NCI-H345 (cell line): ENCODE results near the gene GBX2.

ENCODE experiments used
- DNase-seq: peaks from one replicate; lab custom pipeline; 2025; lab: John Stamatoyannopoulos, UW

GBX2 gene

DNA sequence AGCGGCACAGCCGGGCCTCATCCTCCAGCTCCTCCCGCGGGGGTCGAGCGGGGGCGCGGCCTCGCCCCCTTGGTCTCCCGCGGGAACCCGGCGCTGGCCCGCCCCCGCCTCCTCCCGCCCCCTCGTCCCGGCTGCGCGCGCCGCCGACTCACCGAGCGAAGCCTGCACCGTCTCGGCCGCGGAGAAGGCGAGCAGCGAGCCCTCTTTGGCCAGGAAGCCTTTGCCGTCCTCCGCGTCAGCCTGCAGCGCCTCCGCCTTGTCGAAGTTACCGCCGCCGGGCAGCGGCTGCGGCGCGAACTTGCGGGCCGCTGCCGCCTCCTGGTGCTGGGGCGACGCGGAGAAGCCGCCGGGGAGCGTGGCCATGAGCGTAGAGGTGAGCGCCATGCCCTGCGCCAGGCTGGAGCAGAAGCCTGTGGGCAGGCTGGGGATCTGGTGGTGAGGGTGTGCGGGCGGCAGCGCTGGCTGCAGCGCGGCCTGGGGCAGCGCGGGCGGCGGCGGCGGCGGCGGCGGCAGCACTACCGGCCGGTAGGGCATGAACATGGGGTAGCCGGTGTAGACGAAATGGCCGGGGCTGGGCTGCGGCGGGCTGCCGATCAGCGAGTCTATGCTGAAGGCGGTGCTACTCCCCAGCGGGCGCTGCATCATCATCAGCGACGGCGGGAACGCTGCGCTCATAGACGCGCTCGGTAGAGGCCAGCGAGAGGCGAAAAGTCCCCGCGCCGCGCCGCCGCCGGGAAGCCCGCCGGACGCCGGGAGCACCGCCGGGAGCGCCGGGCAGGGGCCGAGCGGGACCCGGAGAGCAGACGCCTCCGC, 683 bp downstream of the GBX2 start:
- peak; percentile 59 for DNase-seq

DNA sequence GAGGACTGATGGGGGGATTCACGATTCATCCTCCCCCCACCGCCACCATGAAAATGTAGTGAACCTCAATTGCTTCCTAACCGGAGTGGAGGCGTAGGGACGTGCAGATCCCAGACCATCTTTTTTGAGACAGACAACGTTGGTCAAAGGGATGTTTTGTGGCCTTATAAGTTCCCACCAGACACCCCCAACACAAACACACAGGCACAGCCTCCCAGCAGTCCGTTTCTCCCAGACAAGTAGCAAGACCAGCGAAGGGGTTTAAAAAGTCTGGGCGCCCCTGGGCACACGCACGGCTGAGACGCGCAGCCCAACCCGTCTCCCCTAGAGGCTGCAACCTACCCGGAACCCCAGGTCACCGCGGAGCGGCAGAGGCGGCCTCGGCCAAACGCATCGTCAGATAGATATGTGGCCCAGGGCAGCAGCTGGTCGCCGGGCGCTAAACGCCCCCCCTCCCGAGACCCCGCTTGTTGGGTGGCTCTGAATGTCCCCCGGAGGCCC, 1.3 kb downstream of the GBX2 start:
- no peak for DNase-seq

DNA sequence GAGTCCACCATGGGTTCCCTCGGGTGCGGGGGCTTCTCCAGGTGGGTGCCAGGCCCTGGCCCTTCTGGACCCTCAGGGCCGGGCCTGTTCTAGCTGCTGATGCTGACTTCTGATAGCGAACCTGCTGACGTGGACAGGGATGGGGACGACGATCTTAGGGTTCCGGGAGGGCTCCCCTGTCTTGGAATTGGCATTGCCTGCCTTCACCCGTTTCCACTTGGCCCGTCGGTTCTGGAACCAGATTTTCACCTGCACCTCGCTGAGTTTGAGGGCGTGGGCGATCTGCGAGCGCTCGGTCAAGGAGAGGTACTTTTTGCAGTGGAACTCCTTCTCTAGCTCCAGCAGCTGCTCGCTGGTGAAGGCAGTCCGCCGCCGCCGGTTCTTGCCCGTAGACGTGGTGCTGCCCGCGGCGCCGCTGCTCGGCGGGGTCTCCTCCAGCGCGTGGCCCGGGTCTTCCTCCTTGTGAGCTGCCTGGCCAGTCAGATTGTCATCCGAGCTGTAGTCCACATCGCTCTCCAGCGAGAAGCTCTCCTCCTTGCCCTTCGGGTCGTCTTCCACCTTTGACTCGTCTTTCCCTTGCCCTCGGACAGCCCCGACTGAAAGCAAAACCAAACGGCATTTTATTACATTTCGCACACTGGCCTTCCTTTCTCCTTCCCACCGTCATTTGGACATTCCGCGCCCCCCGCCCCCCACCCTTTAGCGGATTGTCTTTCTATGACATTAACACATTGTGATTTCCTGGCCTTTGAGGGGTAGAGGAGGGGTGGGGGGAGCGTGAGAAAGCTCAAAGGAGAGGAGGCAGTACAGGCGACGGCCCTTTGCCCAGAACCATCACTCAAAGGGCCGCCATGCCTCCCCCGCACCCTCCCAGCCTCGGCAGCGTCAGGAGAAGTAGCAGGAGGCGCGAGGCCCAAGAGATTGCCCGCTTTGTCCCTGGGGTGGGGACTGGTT, 2.1 kb downstream of the GBX2 start:
- no peak for DNase-seq

DNA sequence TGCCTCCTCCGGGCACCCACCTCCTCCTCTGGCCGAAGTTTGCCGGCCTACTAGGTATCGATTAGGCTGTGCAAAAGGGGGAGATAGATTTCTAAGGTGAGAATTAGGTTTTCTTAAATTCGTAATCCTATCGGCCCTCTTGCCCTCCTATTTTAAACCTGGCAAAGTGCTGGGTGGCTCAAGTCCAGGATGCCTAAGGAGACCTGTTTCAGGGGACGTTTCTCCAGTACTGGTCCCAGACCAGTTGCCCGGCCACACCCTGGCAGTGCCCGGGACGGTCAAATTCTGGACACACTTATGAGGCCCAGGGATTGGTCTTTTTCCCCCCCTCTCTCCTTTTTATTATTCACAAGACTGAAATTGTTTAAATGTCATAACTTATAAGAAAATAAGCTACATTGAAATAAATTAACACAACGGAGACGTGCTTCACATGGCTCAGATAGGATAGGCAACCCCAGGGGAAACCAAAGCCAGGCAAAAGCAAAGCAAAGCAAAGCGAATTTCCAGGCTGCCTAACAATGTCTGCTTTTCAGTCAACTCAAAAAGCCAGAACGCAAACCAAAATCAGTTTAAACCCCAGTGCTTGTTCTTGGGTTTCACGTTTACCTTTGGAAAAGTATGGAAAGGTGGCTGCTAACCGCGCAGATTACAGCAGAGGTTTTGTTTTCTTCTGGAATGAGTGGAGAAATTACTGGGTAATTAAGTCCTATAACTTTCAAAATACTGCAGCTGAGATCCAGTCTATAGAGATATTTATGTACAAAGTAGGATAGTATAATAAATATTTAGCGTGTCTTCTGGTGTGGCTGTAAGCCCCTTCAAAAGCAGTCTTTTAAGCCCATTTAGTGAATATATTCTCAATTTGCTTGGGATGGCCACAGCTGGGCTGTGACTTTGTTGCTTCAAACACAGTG, 3.0 kb downstream of the GBX2 start:
- DNase-seq, result no peak

DNA sequence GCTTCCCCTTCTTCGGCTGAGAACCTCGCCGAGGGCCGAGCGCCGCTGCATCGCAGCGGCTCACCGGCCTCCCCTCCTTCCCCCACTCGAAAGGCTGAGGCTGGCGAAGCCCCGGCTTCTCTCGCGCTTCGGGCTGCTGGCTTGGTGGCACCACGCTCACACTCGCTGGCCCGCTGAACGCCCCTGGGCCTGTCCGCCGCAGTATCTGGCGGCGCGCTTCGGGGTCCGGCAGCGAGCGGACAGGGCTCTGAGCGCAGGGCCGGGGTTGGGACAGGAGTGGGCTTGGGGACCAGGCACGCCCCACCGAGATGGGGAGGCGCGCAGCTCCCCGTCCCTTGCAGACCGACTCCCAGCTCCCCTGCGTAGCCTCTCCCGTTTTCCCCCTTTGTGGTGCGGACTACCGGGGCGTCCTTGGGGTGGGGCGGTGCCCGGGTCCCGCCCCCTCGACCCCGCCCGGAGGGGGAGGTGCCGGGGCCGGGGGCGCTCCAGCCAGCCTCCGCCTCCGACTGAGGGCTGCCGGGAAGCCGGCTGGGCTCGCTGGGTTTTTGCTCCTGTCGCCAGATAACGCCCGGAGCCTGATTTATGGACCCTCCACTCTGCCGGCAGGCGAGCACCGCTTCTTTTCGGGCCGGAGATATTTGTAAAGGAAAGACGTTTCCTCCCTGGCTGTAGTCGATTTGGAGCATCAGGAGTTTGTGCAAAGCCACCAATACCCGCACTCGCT, 3.8 kb downstream of the GBX2 start:
- DNase-seq, result no peak

DNA sequence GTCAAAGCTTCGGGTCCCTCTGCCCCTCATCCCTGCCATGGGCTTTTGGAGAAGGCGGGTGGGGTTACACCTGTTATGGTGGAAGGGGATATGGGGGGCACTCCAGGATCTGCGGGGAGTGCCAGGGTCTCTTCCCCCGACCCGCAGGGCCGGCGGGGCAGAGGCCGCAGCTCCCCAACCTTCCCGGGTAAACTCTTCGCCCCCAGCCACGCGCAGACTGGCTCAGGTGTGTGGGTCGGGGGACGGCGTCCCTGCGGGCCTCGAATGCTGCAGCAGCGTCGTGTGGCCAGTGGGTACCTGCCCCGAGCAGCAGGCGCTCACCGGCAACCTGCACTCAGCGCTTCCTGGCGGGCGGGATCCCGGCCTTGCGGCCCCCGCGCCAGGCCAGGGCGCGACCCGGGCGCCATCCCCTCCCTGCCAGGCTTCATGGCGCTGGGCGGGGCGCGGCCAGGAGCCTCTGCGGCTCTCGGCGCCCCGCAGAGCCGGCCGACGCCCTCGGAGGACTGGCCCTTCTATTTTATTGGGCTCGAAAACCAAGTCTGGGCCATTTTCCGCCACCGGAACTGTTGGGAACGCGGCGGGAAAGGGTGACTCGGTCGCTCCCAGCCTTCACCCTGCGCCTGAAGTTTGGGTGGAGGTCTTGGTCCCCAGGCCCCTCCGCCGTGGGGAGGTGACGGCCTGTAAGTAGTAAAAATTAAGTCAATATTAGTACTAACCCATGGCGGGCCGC, 4.5 kb downstream of the GBX2 start:
- no peak for DNase-seq

DNA sequence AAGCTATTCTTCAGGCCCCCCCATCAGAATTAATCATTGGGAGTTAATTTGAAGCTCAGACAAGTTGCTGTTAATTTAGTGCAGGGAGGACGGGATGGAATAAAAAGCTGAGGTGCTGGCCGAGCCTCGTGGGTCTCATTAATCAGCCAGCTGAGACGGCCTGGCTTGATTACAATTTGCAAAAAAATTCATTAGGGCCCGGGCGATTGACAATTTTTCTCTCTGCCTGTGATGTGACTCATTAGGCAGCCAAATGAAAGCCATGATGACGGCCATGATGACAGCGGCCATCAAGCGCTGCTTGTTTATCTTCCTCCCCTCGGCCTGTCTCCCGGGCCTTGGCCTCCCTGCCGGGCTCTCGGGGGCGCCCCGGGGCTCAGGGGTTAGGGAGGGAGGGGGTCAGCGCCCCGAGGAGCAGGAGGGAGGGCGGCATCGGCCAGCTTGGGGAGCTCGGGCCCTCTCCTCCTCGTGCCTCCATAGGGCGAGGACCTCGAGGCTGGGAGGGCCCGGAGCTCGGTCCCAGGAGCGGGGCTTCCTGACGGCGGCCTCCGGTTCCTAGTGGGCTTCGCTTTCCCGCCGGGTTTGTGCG, 5.2 kb downstream of the GBX2 start:
- no peak for DNase-seq

DNA sequence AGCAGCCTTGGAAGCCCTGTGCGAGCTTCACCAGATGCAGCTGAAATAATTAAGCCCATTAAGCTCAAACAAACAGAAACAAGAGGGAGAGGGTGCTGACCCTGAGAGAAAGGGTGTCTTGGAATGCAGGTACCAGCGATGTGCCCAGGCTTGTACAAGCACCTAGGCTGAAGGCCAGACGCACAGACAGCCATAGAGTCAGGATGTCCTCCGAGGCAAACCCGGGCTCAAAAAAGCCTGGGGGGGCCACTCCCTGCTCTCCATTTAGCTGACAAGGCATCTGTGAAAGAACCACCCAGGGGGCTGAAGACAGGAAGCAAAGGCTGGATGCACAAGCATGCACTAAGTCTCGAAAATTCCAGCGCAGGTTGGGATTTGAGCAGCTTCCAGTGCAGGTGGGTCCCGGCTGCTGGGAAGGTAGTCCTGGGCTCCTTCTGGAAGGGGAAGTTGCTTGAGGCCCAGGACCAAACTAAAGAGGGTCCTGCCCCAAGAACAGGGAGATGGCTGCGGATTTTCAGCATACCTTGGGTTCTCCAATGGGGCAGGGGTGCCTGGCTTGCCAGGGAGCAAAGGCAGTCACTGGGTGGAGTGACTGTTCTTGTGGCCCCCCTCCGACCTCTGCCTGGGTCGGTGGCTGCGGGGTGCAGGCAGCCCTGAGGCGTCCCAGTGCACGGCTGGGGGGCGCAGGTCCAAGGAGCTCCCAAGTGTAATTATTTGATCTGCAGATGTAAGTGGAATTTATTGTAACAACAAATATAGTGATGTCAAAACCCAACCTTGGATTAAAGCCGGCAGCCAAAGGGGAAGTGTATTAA, 5.9 kb downstream of the GBX2 start:
- DNase-seq, result no peak

DNA sequence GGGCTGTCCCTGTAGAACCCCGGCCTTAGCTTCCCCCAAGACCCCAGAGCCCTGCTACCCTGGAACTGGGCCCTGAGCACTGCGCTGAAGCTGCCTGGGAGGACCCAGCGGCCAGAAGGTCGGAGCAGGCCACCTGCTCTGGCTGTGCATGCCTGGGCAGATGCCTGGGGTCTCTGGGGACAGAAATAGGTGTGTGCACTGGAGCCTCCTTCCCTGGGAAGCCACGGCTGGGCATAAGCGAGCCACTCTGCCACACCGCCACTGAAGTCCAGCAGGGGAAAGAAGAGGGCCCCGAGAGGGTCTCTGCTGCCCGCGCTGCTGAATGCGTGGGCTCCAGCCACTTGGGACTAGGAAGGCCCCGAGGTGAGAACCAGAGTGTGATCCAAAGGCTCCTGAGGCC, 6.7 kb downstream of the GBX2 start:
- DNase-seq, result no peak

DNA sequence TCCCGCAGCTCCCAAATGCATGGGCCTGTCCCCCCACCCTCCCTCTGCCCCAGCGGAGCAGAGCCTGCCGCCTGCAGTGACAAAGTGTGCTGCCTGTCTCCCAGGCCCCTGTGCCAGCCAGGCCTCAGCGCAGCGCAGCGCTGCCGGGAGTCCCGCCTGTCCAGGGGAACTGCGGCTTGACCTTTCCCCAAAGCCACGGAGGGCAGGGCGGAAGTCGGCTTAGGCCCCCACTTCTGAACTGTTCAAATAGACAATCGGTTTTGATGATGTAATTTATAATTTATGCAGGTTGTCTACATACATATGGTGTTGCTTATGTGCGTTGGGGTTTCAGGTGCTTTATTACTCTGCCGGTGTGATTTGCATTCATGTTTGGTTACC, 7.1 kb downstream of the GBX2 start:
- DNase-seq, result no peak

DNA sequence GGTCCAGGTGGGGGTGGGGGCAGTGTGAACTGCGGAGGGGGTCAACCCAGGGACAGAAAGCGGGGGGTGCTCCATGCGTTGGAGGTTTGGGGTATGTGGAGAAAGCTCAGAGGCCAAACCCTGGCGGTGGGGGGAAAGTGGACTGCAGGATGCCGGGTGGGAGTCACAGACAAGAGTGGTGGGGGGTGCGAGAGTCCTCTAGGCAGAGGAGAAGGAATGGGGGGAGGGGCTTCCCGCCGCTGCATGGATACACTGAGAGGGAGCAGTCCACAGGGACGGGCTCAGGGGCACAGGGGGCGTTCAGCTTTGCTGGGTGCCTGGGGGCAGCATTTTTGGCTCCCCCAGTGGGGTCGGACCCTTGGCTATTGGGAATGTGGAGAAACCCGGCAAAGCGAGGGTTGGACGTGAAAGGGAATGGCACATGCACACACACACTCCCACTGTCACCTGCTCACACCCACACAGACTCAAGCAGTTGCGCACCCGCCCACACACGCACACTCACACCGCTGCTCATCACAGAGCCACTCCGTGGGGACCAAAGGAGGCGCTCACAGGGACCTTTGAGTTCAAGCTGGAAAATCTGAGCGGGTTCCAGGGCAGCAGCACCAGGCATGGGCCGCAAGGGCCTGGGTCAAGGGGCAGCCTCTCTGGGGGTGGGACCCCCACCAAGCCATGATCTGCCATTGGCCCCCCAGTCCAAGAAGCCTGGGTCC, 7.7 kb downstream of the GBX2 start:
- no peak for DNase-seq

DNA sequence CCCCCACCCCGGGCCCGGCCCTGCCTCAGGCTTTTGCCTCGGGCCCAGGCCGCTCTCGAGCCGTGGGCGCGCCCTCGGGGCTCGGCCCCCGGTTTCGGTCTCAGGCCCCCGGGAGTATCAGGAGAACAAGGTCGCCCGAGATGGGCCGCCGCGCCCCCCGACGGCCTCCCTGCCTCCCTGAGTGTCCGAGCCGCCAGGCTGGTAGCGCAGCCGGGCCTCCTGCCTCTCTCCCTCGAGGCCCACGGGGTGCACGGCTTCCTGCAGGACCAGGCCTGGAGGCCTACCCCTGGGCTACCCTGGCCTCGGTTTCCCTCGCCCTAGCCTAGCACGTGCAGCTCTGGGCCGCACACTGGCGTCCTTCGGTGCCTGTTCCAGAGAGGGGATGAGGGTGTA, 8.4 kb downstream of the GBX2 start:
- no peak for DNase-seq

DNA sequence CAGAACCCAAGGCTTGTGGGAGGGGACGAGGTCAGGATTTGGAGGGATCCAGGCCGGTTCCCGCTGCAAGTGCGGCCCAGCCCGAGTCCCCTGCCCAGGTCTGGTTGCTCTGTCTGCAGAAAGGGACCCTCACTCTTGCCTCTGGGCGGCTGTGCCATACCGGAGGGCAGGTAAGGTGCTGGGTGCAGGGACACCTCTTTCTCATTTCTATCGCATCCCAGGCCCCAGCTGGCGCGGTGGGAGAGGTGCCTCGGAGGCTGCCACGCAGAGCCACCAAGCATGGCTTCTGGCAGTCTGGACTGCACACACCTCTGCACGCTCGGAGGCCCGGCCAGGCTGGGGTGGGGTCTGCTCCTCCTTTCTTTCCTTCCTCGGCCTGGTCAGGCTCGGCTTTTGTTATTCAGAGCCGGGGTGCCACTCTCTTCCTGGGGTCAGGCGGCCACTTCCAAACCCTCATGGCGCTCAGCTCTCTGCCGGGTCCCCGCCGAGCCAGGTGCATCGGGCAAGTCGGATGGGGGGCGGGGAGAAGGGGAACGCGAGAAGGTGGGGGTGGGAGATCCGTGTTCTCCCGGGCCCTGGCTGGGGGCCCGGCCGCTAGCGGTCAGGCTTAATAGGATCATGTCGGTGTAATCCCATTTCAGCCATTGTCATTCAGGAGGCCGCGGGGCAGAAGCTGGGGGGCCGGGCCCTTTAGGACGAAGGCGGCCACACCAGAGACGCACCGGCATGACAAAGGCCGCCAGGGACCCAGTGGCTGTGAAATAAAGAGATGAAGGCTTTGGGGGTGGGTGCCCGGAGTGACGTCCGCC, 9.0 kb downstream of the GBX2 start:
- DNase-seq, result no peak

DNA sequence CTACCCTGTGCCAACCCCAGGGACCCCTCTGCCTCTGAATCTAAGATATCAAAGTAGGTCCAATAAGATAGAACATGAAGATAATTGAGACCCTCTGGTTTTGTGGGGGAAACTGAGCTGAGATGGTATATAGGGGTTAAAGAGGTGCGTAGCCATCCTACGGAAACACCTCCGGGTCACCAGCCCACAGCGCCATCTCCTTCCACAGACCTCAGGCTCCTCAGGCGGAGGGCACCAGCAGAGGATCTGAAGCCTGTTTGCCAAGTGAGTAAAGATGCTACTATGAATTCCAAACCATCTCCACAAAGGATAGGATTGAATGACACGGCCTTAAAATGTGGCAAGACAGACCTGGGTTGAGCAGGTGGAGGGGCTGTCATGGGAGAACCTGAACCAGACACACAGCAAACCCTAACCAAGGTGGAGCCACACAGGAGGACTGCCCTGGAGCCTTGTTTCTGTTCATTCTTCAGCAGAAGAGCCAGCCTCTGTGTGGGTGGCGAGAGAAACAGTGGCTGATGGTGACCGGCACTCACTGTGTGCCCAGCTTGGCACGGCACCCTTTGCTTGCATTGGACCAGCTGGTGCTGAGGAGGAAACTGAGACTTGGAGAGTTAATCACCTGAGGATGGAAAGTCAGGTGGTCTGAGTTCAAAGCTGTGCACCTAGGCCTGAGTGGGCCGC, 10.2 kb downstream of the GBX2 start:
- no peak for DNase-seq

DNA sequence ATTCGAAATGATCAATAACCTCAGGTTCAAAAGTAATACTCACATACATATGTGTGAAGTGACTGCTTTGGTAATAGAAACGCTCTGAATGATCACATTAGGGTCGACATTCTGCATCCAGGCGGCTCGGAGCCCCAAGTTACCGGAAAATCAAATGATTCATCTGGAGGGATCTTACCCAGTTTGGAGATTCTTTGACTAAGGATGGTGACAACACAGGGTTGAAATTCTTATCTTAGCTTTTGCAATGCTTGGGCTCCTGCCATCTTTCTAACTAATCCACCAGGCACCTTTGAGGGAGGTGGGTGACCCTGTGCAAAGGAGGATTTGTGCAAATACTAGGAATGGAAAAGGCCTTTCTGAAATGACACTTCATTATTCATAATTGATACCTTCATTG, 10.8 kb downstream of the GBX2 start:
- no peak for DNase-seq

DNA sequence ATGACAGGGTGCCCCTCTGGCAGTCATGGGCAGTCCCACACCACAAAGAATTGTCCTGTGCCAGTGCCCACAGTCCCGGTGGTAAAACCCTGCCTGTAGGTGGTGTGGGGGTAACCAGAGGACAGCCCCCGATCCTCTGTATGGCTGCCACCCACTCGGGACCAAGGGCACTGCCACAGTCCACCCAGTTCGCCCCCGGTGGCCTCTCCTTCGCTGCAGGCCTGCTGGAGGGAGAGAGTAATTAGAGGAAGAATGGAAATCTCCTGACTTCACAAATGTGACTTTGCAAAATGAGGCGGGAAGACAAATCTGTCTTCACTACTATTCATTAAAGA, 11.4 kb downstream of the GBX2 start:
- DNase-seq, result no peak

DNA sequence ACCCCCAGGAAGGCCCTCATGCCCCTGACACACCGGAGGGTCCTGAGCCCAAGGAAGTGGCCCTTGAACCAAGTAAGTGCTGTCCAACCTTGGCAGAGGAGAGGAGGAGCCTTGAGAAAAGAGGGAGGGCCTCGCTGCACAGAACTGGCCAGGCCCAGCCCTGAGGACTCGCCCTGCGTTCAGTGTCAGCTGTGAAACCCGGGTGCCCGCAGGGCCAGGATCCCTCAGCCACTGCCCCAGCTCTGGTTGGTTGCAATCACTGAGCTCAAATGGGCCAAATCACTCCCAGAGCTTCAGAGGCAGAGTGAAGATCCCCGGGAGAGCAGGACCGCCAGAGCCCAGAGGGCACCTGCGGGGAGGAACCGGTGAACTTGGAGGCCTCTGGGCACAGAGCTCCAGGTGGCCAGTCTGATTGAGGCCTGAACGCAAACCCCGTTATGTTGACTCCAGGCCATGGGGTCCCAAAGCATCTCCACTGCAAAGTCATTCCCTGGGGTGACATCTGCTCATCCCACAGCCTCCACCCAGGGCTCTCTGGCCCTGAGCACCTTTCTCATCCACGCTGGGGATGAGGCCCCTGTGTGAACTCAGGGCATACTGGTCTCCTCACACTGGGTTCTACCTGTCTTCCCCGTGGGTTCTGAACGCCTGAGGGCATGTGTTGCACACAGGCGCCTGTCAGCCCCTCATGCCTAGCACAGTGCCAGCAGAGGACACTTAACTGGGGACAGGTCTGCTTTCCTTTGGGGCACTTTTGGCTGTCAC, 11.9 kb downstream of the GBX2 start:
- DNase-seq, result no peak
